ENCODE data around the gene DCXR.

DNA sequence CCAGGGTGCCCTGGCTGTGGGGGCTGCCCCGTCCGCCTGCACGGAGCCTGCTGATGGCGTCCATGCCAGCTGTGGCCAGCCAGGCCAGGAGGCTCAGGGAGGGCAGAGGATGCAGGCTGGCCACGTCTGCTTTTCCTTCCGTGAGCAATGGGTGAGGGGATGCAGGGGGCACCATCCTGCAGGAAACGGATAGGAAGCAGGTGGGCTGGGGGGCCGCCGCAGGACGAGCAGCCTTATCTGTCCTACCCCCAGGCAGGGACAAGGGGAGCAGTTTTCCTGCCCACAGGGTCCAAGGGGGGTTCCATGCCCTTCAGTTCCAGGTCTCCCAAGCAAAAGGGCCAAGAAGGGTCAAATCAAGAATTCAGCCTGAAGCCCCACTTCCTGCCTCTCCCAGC is 21.4 kb upstream of the DCXR start:
- TF ChIP-seq, protein P1, sequence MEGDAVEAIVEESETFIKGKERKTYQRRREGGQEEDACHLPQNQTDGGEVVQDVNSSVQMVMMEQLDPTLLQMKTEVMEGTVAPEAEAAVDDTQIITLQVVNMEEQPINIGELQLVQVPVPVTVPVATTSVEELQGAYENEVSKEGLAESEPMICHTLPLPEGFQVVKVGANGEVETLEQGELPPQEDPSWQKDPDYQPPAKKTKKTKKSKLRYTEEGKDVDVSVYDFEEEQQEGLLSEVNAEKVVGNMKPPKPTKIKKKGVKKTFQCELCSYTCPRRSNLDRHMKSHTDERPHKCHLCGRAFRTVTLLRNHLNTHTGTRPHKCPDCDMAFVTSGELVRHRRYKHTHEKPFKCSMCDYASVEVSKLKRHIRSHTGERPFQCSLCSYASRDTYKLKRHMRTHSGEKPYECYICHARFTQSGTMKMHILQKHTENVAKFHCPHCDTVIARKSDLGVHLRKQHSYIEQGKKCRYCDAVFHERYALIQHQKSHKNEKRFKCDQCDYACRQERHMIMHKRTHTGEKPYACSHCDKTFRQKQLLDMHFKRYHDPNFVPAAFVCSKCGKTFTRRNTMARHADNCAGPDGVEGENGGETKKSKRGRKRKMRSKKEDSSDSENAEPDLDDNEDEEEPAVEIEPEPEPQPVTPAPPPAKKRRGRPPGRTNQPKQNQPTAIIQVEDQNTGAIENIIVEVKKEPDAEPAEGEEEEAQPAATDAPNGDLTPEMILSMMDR (IDR thresholded peaks at IDR 0.05) = no peak
- TF ChIP-seq POLR2A (IDR thresholded peaks at IDR 0.05) = no peak

Measured in esophagus squamous epithelium (tissue), 4 donors.